Upper lobe of left lung (tissue), 6 donors: ENCODE measurements around the gene OSBPL9. TPM values are rescaled to one million over a fixed set of nuclear protein-coding genes. Genes with fewer than 3 reads are reported as not detected.

Experiments used
- ATAC-seq, 2 donors: fragments of 200-7000 bp; cut with Tn5 transposase; one replicate each; pipeline ENCODE4 v1.9.1; 2022; ENCODE audit warnings: mild to moderate bottlenecking in 2 of 2, moderate library complexity in 2 of 2; ENCODE audit not compliant: low FRiP score in 2 of 2
- DNase-seq, 2 donors: peaks; one replicate each; pipeline ENCODE4 v3.0.0-alpha.2; 2019 to 2020
- H3K27ac ChIP-seq, 4 donors: fragments of 200-600 bp; sonication (generic); one replicate each; pipeline ENCODE4 v1.5.1; 2016 to 2019
- H3K27me3 ChIP-seq, 4 donors: fragments of 200-600 bp; sonication (generic); one replicate each; pipeline ENCODE4 v1.5.1; 2017 to 2019
- H3K36me3 ChIP-seq, 4 donors: fragments of 200-600 bp; sonication (generic); one replicate each; pipeline ENCODE4 v1.5.1; 2016 to 2019
- H3K4me1 ChIP-seq, 4 donors: fragments of 200-600 bp; sonication (generic); one replicate each; pipeline ENCODE4 v1.5.1; 2018 to 2019
- H3K4me3 ChIP-seq, 4 donors: fragments of 200-600 bp; sonication (generic); one replicate each; pipeline ENCODE4 v1.5.1; 2017 to 2019; ENCODE audit warnings: mild to moderate bottlenecking in 2 of 4, moderate library complexity in 1 of 4
- H3K9me3 ChIP-seq, 4 donors: fragments of 200-600 bp; sonication (generic); one replicate each; pipeline ENCODE4 v1.5.1; 2018 to 2019
- CTCF ChIP-seq, 6 experiments: fragments of 450-650 bp in 4 of 6; fragments of 200-600 bp in 2 of 6; sonication (generic) in 2 of 6; IDR thresholded peaks; one replicate each; pipeline ENCODE4 v1.5.1; 2016 to 2019; ENCODE audit warnings: antibody characterized with exemption in 6 of 6
- EP300 ChIP-seq, 4 donors: sonication (generic); formaldehyde crosslinking; IDR thresholded peaks; one replicate each; pipeline ENCODE4 v1.5.1; 2017; ENCODE audit warnings: antibody characterized with exemption in 4 of 4, control low read depth in 2 of 4
- POLR2A ChIP-seq, 4 donors: fragments of 450-650 bp; IDR thresholded peaks; one replicate each; pipeline ENCODE4 v1.5.1; 2016 to 2017; ENCODE audit warnings: antibody characterized with exemption in 4 of 4, mild to moderate bottlenecking in 2 of 4
- POLR2AphosphoS5 ChIP-seq, 2 donors: sonication (generic); formaldehyde crosslinking; IDR thresholded peaks; one replicate each; pipeline ENCODE4 v1.5.1; 2017; ENCODE audit warnings: antibody characterized with exemption in 2 of 2
- WGBS, 2 donors: methylation state at CpG; one replicate each; pipeline ENCODE4 v1.1.5; 2017 to 2018; 5-methylcytosine and 5-hydroxymethylcytosine counted together
- total RNA-seq, 6 donors: library from RNA; depleted of rRNA in 4 of 6; stranded (reverse); fragments of >200 nt in 4 of 6; gene quantifications; one replicate each; pipeline versions ENCODE4 v1.1.0 to v1.2.1, GENCODE V29; 2016 to 2021
- donor health status: DM: no; HTN: no; CAD: no; lungs with moderate emphysema.
- donor health status: DM: no; HTN: yes; CAD: no; lungs with severe emphysema.

The OSBPL9 gene
- total RNA-seq, 6 donors from 2014 or later: 55.7 to 271 (median 94.9) TPM

GRCh38 chr1:51576085-51576444, 40.8 kb upstream of the OSBPL9 start:
- no peaks in the 10 kb centered on the region for H3K27me3 ChIP-seq
- TF ChIP-seq CTCF (IDR thresholded peaks at IDR 0.05): no peak
- no peak for TF ChIP-seq POLR2AphosphoS5 (IDR thresholded peaks at IDR 0.05)
- no peak for TF ChIP-seq POLR2A (IDR thresholded peaks at IDR 0.05)
- no peak for TF ChIP-seq EP300 (IDR thresholded peaks at IDR 0.05)

DNA sequence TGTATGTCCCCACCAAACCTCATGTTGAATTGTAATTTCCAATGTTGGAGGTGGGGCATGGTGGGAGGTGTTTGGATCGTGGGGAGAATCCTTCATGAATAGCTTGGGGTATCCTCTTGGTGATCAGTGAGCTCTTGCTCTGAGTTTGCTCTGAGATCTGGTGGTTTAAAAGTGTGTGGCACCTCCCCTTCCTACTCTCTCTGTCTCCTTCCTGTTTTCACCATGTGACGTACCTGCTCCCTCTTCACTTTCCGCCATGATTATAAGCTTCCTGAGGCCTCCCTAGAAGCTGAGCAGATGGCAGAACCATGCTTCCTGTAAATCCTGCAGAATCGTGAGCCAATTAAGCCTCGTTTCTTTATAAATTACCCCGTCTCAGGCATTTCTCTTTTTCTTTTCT, 40.0 kb upstream of the OSBPL9 start:
- peaks cover 0 to 3% (median 0%) of the 10 kb centered on the region in 4 donors for H3K4me1 ChIP-seq
- ATAC-seq: no peak

More at GRCh38 chr1:51576085-51576444, 40.8 kb upstream of the OSBPL9 start:
- ATAC-seq (no peak), DNase-seq (no peak)
- Histone ChIP-seq H3K9me3 (no peaks in the 10 kb centered on the region), H3K27ac (no peak overlapping the region), H3K36me3 (no peaks in the 10 kb centered on the region), H3K4me1 (peaks cover 0 to 3% (median 0%) of the 10 kb centered on the region in 4 donors), H3K4me3 (no peak overlapping the region)
- WGBS, 2 donors: 78 to 82% methylated on average over 2 of the region's 2 CpGs

GRCh38 chr1:51578383-51579109, 38.3 kb upstream of the OSBPL9 start:
- ATAC-seq: peak in 1 of 2 donors; percentile 86

More for the DNA sequence above, 40.0 kb upstream of the OSBPL9 start:
- WGBS, 2 donors: 89% methylated on average over 6 of the region's 6 CpGs
- Histone ChIP-seq H3K36me3 (no peaks in the 10 kb centered on the region), H3K27ac (peak overlapping the region in 1 of 4 donors; percentile 6), H3K4me3 (no peak overlapping the region), H3K27me3 (no peaks in the 10 kb centered on the region), H3K9me3 (no peaks in the 10 kb centered on the region)
- DNase-seq: no peak
- no peak for TF ChIP-seq POLR2A (IDR thresholded peaks at IDR 0.05)
- TF ChIP-seq CTCF (IDR thresholded peaks at IDR 0.05): no peak
- TF ChIP-seq EP300 (IDR thresholded peaks at IDR 0.05): no peak
- no peak for TF ChIP-seq POLR2AphosphoS5 (IDR thresholded peaks at IDR 0.05)

DNA sequence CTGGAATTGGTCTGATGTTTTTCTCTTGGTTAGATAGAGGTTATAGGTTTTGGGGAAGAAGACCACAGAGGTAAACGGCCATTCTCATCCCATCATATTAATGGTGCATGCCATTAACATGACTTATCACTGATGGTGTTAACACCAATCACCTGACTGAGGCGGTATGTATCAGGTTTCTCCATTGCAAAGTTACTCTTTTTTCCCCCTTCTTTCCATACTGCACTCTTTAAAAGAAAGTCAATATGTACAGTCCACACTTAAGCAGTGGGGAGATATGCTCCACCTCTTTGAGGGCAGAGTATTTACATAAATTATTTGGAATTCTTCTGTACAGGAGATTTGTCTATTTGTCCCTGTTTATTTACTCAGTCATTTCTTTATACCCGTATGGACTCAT, 35.7 kb upstream of the OSBPL9 start:
- 61 to 65% methylated on average over 3 of the region's 3 CpGs for WGBS, 2 donors
- no peaks in the 10 kb centered on the region for H3K36me3 ChIP-seq
- H3K27ac ChIP-seq: no peak overlapping the region
- TF ChIP-seq POLR2A (IDR thresholded peaks at IDR 0.05) (no peak), EP300 (IDR thresholded peaks at IDR 0.05) (no peak), CTCF (IDR thresholded peaks at IDR 0.05) (no peak), POLR2AphosphoS5 (IDR thresholded peaks at IDR 0.05) (no peak)
- H3K4me3 ChIP-seq: no peak overlapping the region
- DNase-seq: no peak
- H3K27me3 ChIP-seq: no peaks in the 10 kb centered on the region
- H3K9me3 ChIP-seq: no peaks in the 10 kb centered on the region
- no peaks in the 10 kb centered on the region for H3K4me1 ChIP-seq
- ATAC-seq: no peak

More at GRCh38 chr1:51578383-51579109, 38.3 kb upstream of the OSBPL9 start:
- no peak for DNase-seq
- H3K4me1 ChIP-seq: peaks cover 0 to 3% (median 0%) of the 10 kb centered on the region in 4 donors
- H3K4me3 ChIP-seq: no peak overlapping the region
- TF ChIP-seq POLR2A (IDR thresholded peaks at IDR 0.05): no peak
- TF ChIP-seq EP300 (IDR thresholded peaks at IDR 0.05): no peak
- no peak for TF ChIP-seq POLR2AphosphoS5 (IDR thresholded peaks at IDR 0.05)
- no peak for TF ChIP-seq CTCF (IDR thresholded peaks at IDR 0.05)
- 53 to 68% methylated on average over 3 of the region's 3 CpGs for WGBS, 2 donors
- no peaks in the 10 kb centered on the region for H3K36me3 ChIP-seq
- no peak overlapping the region for H3K27ac ChIP-seq
- no peaks in the 10 kb centered on the region for H3K27me3 ChIP-seq
- no peaks in the 10 kb centered on the region for H3K9me3 ChIP-seq

- Histone ChIP-seq H3K4me3 (no peak overlapping the region), H3K27me3 (no peaks in the 10 kb centered on the region), H3K4me1 (no peaks in the 10 kb centered on the region), H3K36me3 (no peaks in the 10 kb centered on the region), H3K27ac (no peak overlapping the region), H3K9me3 (no peaks in the 10 kb centered on the region)
- peak; percentile 87 to 93 for ATAC-seq
- peak in 1 of 2 donors; percentile 53 for TF ChIP-seq POLR2AphosphoS5 (IDR thresholded peaks at IDR 0.05)
- TF ChIP-seq CTCF (IDR thresholded peaks at IDR 0.05): no peak
- no peak for TF ChIP-seq EP300 (IDR thresholded peaks at IDR 0.05)
- no peak for TF ChIP-seq POLR2A (IDR thresholded peaks at IDR 0.05)
- peak in 1 of 2 donors; percentile 27 for DNase-seq
- 60 to 72% methylated on average over 7 to 9 of the region's 9 CpGs for WGBS, 2 donors
Measured at GRCh38 chr1:51583532-51583931, 33.4 kb upstream of the OSBPL9 start.
